Measurements from ENCODE around the gene KCNK3.

Gene KCNK3

GRCh38 chr2:26649322-26649721 is 43.2 kb upstream of the KCNK3 start:
- TF ChIP-seq CTCF (IDR thresholded peaks at IDR 0.05; ENCODE audit: control insufficient read depth, extremely low read depth, insufficient read depth): no peak
- no peak overlapping the region for H3K4me3 ChIP-seq (ENCODE audit: low read depth, low read length)
- DNase-seq (ENCODE audit: low read depth): no peak

- TF ChIP-seq CTCF (IDR thresholded peaks at IDR 0.05; ENCODE audit: control insufficient read depth, extremely low read depth, insufficient read depth): no peak
- H3K4me3 ChIP-seq (ENCODE audit: low read depth, low read length): no peak overlapping the region
- no peak for DNase-seq (ENCODE audit: low read depth)
Measured at GRCh38 chr2:26649992-26650712, 42.4 kb upstream of the KCNK3 start.

GRCh38 chr2:26650713-26651469 is 41.6 kb upstream of the KCNK3 start:
- H3K4me3 ChIP-seq (ENCODE audit: low read depth, low read length): no peak overlapping the region
- no peak for TF ChIP-seq CTCF (IDR thresholded peaks at IDR 0.05; ENCODE audit: control insufficient read depth, extremely low read depth, insufficient read depth)
- DNase-seq (ENCODE audit: low read depth): no peak

- no peak for TF ChIP-seq CTCF (IDR thresholded peaks at IDR 0.05; ENCODE audit: control insufficient read depth, extremely low read depth, insufficient read depth)
Measured at GRCh38 chr2:26651470-26651771, 41.1 kb upstream of the KCNK3 start.

GRCh38 chr2:26651799-26652198 is 40.7 kb upstream of the KCNK3 start:
- no peak for TF ChIP-seq CTCF (IDR thresholded peaks at IDR 0.05; ENCODE audit: control insufficient read depth, extremely low read depth, insufficient read depth)
- no peak for DNase-seq (ENCODE audit: low read depth)
- no peak overlapping the region for H3K4me3 ChIP-seq (ENCODE audit: low read depth, low read length)

More at GRCh38 chr2:26651470-26651771, 41.1 kb upstream of the KCNK3 start:
- DNase-seq (ENCODE audit: low read depth): no peak
- no peak overlapping the region for H3K4me3 ChIP-seq (ENCODE audit: low read depth, low read length)

GRCh38 chr2:26652361-26653041 is 40.0 kb upstream of the KCNK3 start:
- no peak overlapping the region for H3K4me3 ChIP-seq (ENCODE audit: low read depth, low read length)
- DNase-seq (ENCODE audit: low read depth): no peak
- TF ChIP-seq CTCF (IDR thresholded peaks at IDR 0.05; ENCODE audit: control insufficient read depth, extremely low read depth, insufficient read depth): no peak
